CD14-positive monocyte (primary cell): ENCODE results near the gene PPP3CA. TPM values are rescaled to one million over a fixed set of nuclear protein-coding genes. Genes with fewer than 3 reads are reported as not detected.

Source experiments
- DNase-seq, 3 donors: peaks; one replicate each; pipeline ENCODE4 v3.0.0-alpha.2; 2011 to 2022
- H2AFZ ChIP-seq: 2 replicates; pipeline ENCODE4 v1.6.0; 2012; ENCODE audit warnings: mild to moderate bottlenecking, low read depth, low read length, inconsistent platforms; ENCODE audit not compliant: insufficient read depth, poor library complexity, severe bottlenecking
- H3K27ac ChIP-seq, 2 donors: 1 replicate in 1 of 2; 2 replicates in 1 of 2; pipeline ENCODE4 v1.5.1; 2012 to 2013; ENCODE audit warnings: low read length in 2 of 2, control low read depth in 1 of 2, inconsistent platforms in 1 of 2, low read depth in 1 of 2, mild to moderate bottlenecking in 1 of 2
- H3K27me3 ChIP-seq, 2 donors: one replicate each; pipeline versions ENCODE4 v1.6.0 to v1.6.1; 2011 to 2013; ENCODE audit warnings: low read length in 2 of 2; ENCODE audit not compliant: control insufficient read depth in 2 of 2, insufficient read depth in 2 of 2
- H3K36me3 ChIP-seq, 2 donors: replicated peaks in 1 of 2; 1 replicate in 1 of 2; 2 replicates in 1 of 2; pipeline versions ENCODE4 v1.5.1 to v1.6.1; 2012 to 2013; ENCODE audit warnings: low read length in 2 of 2, control low read depth in 1 of 2, inconsistent platforms in 1 of 2, mild to moderate bottlenecking in 1 of 2; ENCODE audit not compliant: insufficient read depth in 2 of 2, control insufficient read depth in 1 of 2
- H3K4me1 ChIP-seq, 2 donors: 1 replicate in 1 of 2; 2 replicates in 1 of 2; pipeline versions ENCODE4 v1.5.1 to v1.6.1; 2012 to 2013; ENCODE audit warnings: low read length in 2 of 2, control low read depth in 1 of 2, inconsistent platforms in 1 of 2, mild to moderate bottlenecking in 1 of 2, moderate library complexity in 1 of 2; ENCODE audit not compliant: insufficient read depth in 2 of 2, control insufficient read depth in 1 of 2
- H3K4me2 ChIP-seq: replicated peaks from 2 replicates; pipeline ENCODE3; 2012; ENCODE audit warnings: low read length, moderate library complexity, mild to moderate bottlenecking; ENCODE audit not compliant: poor library complexity, severe bottlenecking; ENCODE audit errors: extremely low read depth
- H3K4me3 ChIP-seq, 3 experiments: fragments of 200-600 bp in 1 of 3; sonication (generic) in 1 of 3; replicated peaks in 1 of 3; 1 replicate in 2 of 3; 2 replicates in 1 of 3; pipeline ENCODE4 v1.5.1; 2011 to 2013; ENCODE audit warnings: low read length in 3 of 3, mild to moderate bottlenecking in 3 of 3, control low read depth in 2 of 3, low read depth in 2 of 3, inconsistent platforms in 1 of 3, moderate library complexity in 1 of 3
- H3K79me2 ChIP-seq: 2 replicates; pipeline ENCODE4 v1.6.0; 2012; ENCODE audit warnings: mild to moderate bottlenecking, control low read depth, inconsistent platforms, low read length, moderate library complexity; ENCODE audit not compliant: insufficient read depth
- H3K9ac ChIP-seq: 2 replicates; pipeline ENCODE4 v1.6.0; 2017; ENCODE audit warnings: low read length, mild to moderate bottlenecking; ENCODE audit not compliant: insufficient read depth, poor library complexity, severe bottlenecking
- H3K9me3 ChIP-seq, 2 donors: replicated peaks in 1 of 2; 1 replicate in 1 of 2; 2 replicates in 1 of 2; pipeline versions ENCODE4 v1.5.1 to v1.6.1; 2012 to 2013; ENCODE audit warnings: low read length in 2 of 2, control low read depth in 1 of 2; ENCODE audit not compliant: control insufficient read depth in 1 of 2, insufficient read depth in 1 of 2
- H4K20me1 ChIP-seq: 2 replicates; pipeline ENCODE4 v1.6.0; 2012; ENCODE audit warnings: mild to moderate bottlenecking, low read length, control low read depth, moderate library complexity; ENCODE audit not compliant: insufficient read depth
- H3K27ac Mint-ChIP-seq, 7 donors: one replicate each; pipeline ENCODE4 v1.8.0; 2020; ENCODE audit warnings: mild to moderate bottlenecking in 7 of 7, mixed read lengths in 7 of 7, moderate library complexity in 6 of 7, inconsistent platforms in 2 of 7
- H3K27me3 Mint-ChIP-seq, 3 donors: one replicate each; pipeline ENCODE4 v1.8.0; 2021 to 2022; ENCODE audit warnings: low read depth in 3 of 3, mild to moderate bottlenecking in 3 of 3, mixed read lengths in 3 of 3, moderate library complexity in 3 of 3, inconsistent platforms in 1 of 3
- H3K36me3 Mint-ChIP-seq, 2 donors: one replicate each; pipeline ENCODE4 v1.8.0; 2020; ENCODE audit warnings: mixed read lengths in 2 of 2, inconsistent platforms in 1 of 2, mild to moderate bottlenecking in 1 of 2
- H3K4me1 Mint-ChIP-seq: one replicate; pipeline ENCODE4 v1.8.0; 2020; ENCODE audit warnings: mild to moderate bottlenecking, mixed read lengths
- H3K4me3 Mint-ChIP-seq, 2 donors: one replicate each; pipeline ENCODE4 v1.8.0; 2020; ENCODE audit warnings: mild to moderate bottlenecking in 2 of 2, mixed read lengths in 2 of 2, moderate library complexity in 1 of 2
- H3K9me3 Mint-ChIP-seq, 7 donors: one replicate each; pipeline ENCODE4 v1.8.0; 2020 to 2022; ENCODE audit warnings: mixed read lengths in 7 of 7, mild to moderate bottlenecking in 6 of 7, moderate library complexity in 6 of 7, inconsistent platforms in 2 of 7
- WGBS: methylation state at CpG from one replicate; pipeline ENCODE4 v1.1.5; 2013; ENCODE audit warnings: missing lambda C conversion rate; ENCODE audit not compliant: insufficient coverage; 5-methylcytosine and 5-hydroxymethylcytosine counted together
- intact Hi-C, 2 donors: fragments of 100-400 bp; cut with micrococcal nuclease; formaldehyde crosslinking; loops; one replicate each; pipeline versions ENCODE4 v1.15.0 to v1.15.1; 2023
- polyA plus RNA-seq, 3 donors: library from polyadenylated mRNA; depleted of rRNA in 1 of 3; unstranded in 2 of 3; stranded (reverse) in 1 of 3; fragments of 300-500 nt in 2 of 3; fragments of >200 nt in 1 of 3; fragmentation: Illumina TruSeq in 2 of 3; gene quantifications; 1 replicate in 2 of 3; 2 replicates in 1 of 3; pipeline ENCODE4 v1.2.3, GENCODE V29; 2012 to 2021
- TF ChIP-seq, protein P1 (sequence below): fragments of 200-600 bp; IDR thresholded peaks from one replicate; pipeline ENCODE4 v1.8.0; 2022; ENCODE audit warnings: antibody characterized with exemption, mild to moderate bottlenecking

PPP3CA gene
- polyA plus RNA-seq, 3 donors: 5.1 to 9.7 (median 8.9) TPM

GRCh38 chr4:101211146-101211553 lies 136.2 kb downstream of the PPP3CA start:
- no peak overlapping the region for H3K4me2 ChIP-seq
- intact Hi-C loops: no loop called here
- no peak overlapping the region for H3K27ac Mint-ChIP-seq
- no peak overlapping the region for H3K9ac ChIP-seq
- H3K4me3 Mint-ChIP-seq: no peak overlapping the region
- H3K36me3 Mint-ChIP-seq: no peaks in the 10 kb centered on the region
- H3K9me3 Mint-ChIP-seq: no peaks in the 10 kb centered on the region
- peaks cover 8% of the 10 kb centered on the region for H3K4me1 Mint-ChIP-seq
- peaks cover 95% of the 10 kb centered on the region for H4K20me1 ChIP-seq
- peaks cover 69% of the 10 kb centered on the region for H3K79me2 ChIP-seq
- H3K27me3 ChIP-seq: no peaks in the 10 kb centered on the region
- DNase-seq: no peak
- H2AFZ ChIP-seq: no peak overlapping the region
- H3K9me3 ChIP-seq: no peaks in the 10 kb centered on the region
- H3K27ac ChIP-seq: no peak overlapping the region
- no peaks in the 10 kb centered on the region for H3K36me3 ChIP-seq
- peaks cover 0 to 4% of the 10 kb centered on the region in 2 donors for H3K4me1 ChIP-seq
- H3K4me3 ChIP-seq: no peak overlapping the region
- H3K27me3 Mint-ChIP-seq: no peaks in the 10 kb centered on the region
- TF ChIP-seq, protein P1, sequence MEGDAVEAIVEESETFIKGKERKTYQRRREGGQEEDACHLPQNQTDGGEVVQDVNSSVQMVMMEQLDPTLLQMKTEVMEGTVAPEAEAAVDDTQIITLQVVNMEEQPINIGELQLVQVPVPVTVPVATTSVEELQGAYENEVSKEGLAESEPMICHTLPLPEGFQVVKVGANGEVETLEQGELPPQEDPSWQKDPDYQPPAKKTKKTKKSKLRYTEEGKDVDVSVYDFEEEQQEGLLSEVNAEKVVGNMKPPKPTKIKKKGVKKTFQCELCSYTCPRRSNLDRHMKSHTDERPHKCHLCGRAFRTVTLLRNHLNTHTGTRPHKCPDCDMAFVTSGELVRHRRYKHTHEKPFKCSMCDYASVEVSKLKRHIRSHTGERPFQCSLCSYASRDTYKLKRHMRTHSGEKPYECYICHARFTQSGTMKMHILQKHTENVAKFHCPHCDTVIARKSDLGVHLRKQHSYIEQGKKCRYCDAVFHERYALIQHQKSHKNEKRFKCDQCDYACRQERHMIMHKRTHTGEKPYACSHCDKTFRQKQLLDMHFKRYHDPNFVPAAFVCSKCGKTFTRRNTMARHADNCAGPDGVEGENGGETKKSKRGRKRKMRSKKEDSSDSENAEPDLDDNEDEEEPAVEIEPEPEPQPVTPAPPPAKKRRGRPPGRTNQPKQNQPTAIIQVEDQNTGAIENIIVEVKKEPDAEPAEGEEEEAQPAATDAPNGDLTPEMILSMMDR: no peak

- Histone ChIP-seq H3K4me2 (no peak overlapping the region), H3K4me3 (no peak overlapping the region), H3K4me1 (peaks cover 6 to 12% of the 10 kb centered on the region in 2 donors), H2AFZ (no peak overlapping the region), H3K36me3 (no peaks in the 10 kb centered on the region), H3K27me3 (no peaks in the 10 kb centered on the region), H3K79me2 (peaks cover 63% of the 10 kb centered on the region), H3K27ac (no peak overlapping the region), H3K9me3 (no peaks in the 10 kb centered on the region), H4K20me1 (peaks cover 95% of the 10 kb centered on the region), H3K9ac (no peak overlapping the region)
- DNase-seq: no peak
- no peak overlapping the region for H3K27ac Mint-ChIP-seq
- no peaks in the 10 kb centered on the region for H3K9me3 Mint-ChIP-seq
- intact Hi-C loops: no loop called here
- H3K4me3 Mint-ChIP-seq: no peak overlapping the region
- peaks cover 15% of the 10 kb centered on the region for H3K4me1 Mint-ChIP-seq
- TF ChIP-seq, protein P1: no peak
- H3K27me3 Mint-ChIP-seq: no peaks in the 10 kb centered on the region
- WGBS: no CpG with 5 or more reads among the region's 1 CpG
- no peaks in the 10 kb centered on the region for H3K36me3 Mint-ChIP-seq
These were observed 137.0 kb downstream of the PPP3CA start for GRCh38 chr4:101210331-101210730.
